ENCODE measurements around the gene SMIM15. TPM values are rescaled to one million over a fixed set of nuclear protein-coding genes. Genes with fewer than 3 reads are reported as not detected.

The SMIM15 gene
- total and polyA plus RNA-seq, 2 of the 4 experiments (the other 2 are of a cell fraction), result 49.7 to 94.3 TPM

GRCh38 chr5:61180886-61181285 is 18.6 kb upstream of the SMIM15 start:
- H2BK15ac ChIP-seq (ENCODE audit: low read depth, low read length), result 0 out of 3 replicates have a peak overlapping the region, but pooled peaks have one; percentile 10
- H3K36me3 ChIP-seq (ENCODE audit: control insufficient read depth, insufficient read depth, low read length), result no peaks in the 10 kb centered on the region
- H3K4ac ChIP-seq (ENCODE audit: low read depth, low read length), result peak overlapping the region; percentile 53; the same call in 1 of the 2 replicates
- intact Hi-C loops (cut with micrococcal nuclease), result loop anchor here (5.0 kb wide), 2 partner anchors 121 to 151 kb away; partner anchors contain the start of gene ZSWIM6
- CTCF ChIA-PET, result no interaction called here
- peak overlapping the region; percentile 100 for H3K4me2 ChIP-seq (ENCODE audit: low read depth, low read length)
- H2BK120ac ChIP-seq (ENCODE audit: low read depth, low read length), result peak overlapping the region; percentile 12
- no peaks in the 10 kb centered on the region for H3K79me1 ChIP-seq (ENCODE audit: low read depth in 1 of 2, low read length in 2 of 2)
- no peak overlapping the region for H3K56ac ChIP-seq (ENCODE audit: extremely low read depth, insufficient read depth, low read length)
- peak overlapping the region; percentile 30; the same call in 1 of the 2 replicates for H3K4me3 ChIP-seq (ENCODE audit: insufficient read depth, low read depth, low read length)
- TF ChIP-seq, protein P1, sequence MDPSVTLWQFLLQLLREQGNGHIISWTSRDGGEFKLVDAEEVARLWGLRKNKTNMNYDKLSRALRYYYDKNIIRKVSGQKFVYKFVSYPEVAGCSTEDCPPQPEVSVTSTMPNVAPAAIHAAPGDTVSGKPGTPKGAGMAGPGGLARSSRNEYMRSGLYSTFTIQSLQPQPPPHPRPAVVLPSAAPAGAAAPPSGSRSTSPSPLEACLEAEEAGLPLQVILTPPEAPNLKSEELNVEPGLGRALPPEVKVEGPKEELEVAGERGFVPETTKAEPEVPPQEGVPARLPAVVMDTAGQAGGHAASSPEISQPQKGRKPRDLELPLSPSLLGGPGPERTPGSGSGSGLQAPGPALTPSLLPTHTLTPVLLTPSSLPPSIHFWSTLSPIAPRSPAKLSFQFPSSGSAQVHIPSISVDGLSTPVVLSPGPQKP (IDR thresholded peaks at IDR 0.05; ENCODE audit: borderline replicate concordance, low read depth, low read length), result no peak
- no peak for TF ChIP-seq FOS (IDR thresholded peaks at IDR 0.05; ENCODE audit: low read depth, low read length)
- TF ChIP-seq SMC3 (IDR thresholded peaks at IDR 0.05; ENCODE audit: low read depth, low read length), result no peak
- TF ChIP-seq, protein P2, sequence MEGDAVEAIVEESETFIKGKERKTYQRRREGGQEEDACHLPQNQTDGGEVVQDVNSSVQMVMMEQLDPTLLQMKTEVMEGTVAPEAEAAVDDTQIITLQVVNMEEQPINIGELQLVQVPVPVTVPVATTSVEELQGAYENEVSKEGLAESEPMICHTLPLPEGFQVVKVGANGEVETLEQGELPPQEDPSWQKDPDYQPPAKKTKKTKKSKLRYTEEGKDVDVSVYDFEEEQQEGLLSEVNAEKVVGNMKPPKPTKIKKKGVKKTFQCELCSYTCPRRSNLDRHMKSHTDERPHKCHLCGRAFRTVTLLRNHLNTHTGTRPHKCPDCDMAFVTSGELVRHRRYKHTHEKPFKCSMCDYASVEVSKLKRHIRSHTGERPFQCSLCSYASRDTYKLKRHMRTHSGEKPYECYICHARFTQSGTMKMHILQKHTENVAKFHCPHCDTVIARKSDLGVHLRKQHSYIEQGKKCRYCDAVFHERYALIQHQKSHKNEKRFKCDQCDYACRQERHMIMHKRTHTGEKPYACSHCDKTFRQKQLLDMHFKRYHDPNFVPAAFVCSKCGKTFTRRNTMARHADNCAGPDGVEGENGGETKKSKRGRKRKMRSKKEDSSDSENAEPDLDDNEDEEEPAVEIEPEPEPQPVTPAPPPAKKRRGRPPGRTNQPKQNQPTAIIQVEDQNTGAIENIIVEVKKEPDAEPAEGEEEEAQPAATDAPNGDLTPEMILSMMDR (conservative IDR thresholded peaks at IDR 0.05; ENCODE audit: low read depth, low read length), result no peak
- no peak for TF ChIP-seq MXI1 (IDR thresholded peaks at IDR 0.05; ENCODE audit: borderline replicate concordance, low read depth, low read length)
- no peak for TF ChIP-seq RFX5 (IDR thresholded peaks at IDR 0.05; ENCODE audit: low read depth, low read length)
- no peak for TF ChIP-seq RAD21 (IDR thresholded peaks at IDR 0.05; ENCODE audit: low read length)
- TF ChIP-seq CHD1 (IDR thresholded peaks at IDR 0.05; ENCODE audit: low read depth, low read length), result no peak
- TF ChIP-seq RCOR1 (IDR thresholded peaks at IDR 0.05; ENCODE audit: insufficient replicate concordance, low read length), result no peak
- no peak for TF ChIP-seq USF2 (IDR thresholded peaks at IDR 0.05; ENCODE audit: low read depth, low read length)
- no peak for TF ChIP-seq NFE2L2 (IDR thresholded peaks at IDR 0.05; ENCODE audit: low read depth, low read length)
- TF ChIP-seq MAFK (IDR thresholded peaks at IDR 0.05; ENCODE audit: low read depth, low read length), result no peak
- TF ChIP-seq MAZ (IDR thresholded peaks at IDR 0.05; ENCODE audit: borderline replicate concordance, low read depth, low read length), result no peak
- TF ChIP-seq BHLHE40 (IDR thresholded peaks at IDR 0.05; ENCODE audit: low read depth, low read length), result no peak
- no peak for TF ChIP-seq POLR2A (IDR thresholded peaks at IDR 0.05; ENCODE audit: low read depth, low read length)
- dilution Hi-C loops (cut with HindIII; ENCODE audit: low sequenced_read_pairs, unreplicated experiment), result no loop called here
- no peak overlapping the region for H2AFZ ChIP-seq (replicated peaks; ENCODE audit: low read length, poor library complexity)
- no TSS peak for BruUV-seq (replicated peaks)
- H3K9me3 ChIP-seq (ENCODE audit: control insufficient read depth, insufficient read depth, low read length), result no peaks in the 10 kb centered on the region
- H3K18ac ChIP-seq (ENCODE audit: low read depth, low read length), result peak overlapping the region; percentile 85
- 0 out of 2 replicates have a peak overlapping the region, but pooled peaks have one; percentile 37 for H3K27ac ChIP-seq (ENCODE audit: insufficient read depth, low read length)
- H4K91ac ChIP-seq (ENCODE audit: insufficient read depth, low read depth, low read length), result no peak overlapping the region
- H3K27me3 ChIP-seq (ENCODE audit: control insufficient read depth, insufficient read depth, low read length), result no peaks in the 10 kb centered on the region
- H3K14ac ChIP-seq (replicated peaks; ENCODE audit: low read depth, low read length), result peak overlapping the region; percentile 74; the same call in 1 of the 2 replicates
- peak; percentile 12; the same call in 1 of the 2 replicates for ATAC-seq (ENCODE audit: low read depth)
- POLR2A ChIA-PET (ENCODE audit: unreplicated experiment), result no interaction called here
- H2AK9ac ChIP-seq (replicated peaks; ENCODE audit: low read depth, low read length, poor library complexity), result no peak overlapping the region
- H4K5ac ChIP-seq (ENCODE audit: low read depth, low read length), result peak overlapping the region; percentile 36; the same call in 1 of the 2 replicates
- peak overlapping the region; percentile 1 to 85; a peak in 3 of 4 replicates for H4K8ac ChIP-seq (ENCODE audit: low read depth in 2 of 2, low read length in 2 of 2)
- H3K9me1 ChIP-seq (ENCODE audit: insufficient read depth, low read length), result no peaks in the 10 kb centered on the region
- in situ Hi-C loops (cut with MboI; ENCODE audit: low sequenced_read_pairs), result no loop called here
- no CpG with 5 or more reads among the region's 2 CpGs for WGBS, 2 experiments (ENCODE audit: extremely low coverage in 2 of 2, insufficient read length in 1 of 2)
- DNase-seq, result peak; percentile 15
- peak overlapping the region; percentile 63; the same call in 1 of the 2 replicates for H3K23ac ChIP-seq (ENCODE audit: low read depth, low read length)
- peaks cover 10% of the 10 kb centered on the region for H3K4me1 ChIP-seq (ENCODE audit: control insufficient read depth, insufficient read depth, low read length)
- peak overlapping the region; percentile 71; the same call in 1 of the 2 replicates for H3K9ac ChIP-seq (ENCODE audit: low read depth, low read length)
- no peaks in the 10 kb centered on the region for H4K20me1 ChIP-seq (ENCODE audit: insufficient read depth, low read length)
- H2BK20ac ChIP-seq (ENCODE audit: low read depth, low read length), result no peak overlapping the region; the same call in 1 of the 2 replicates
- no peak overlapping the region for H2AK5ac ChIP-seq (ENCODE audit: low read depth, low read length)
- peak overlapping the region; percentile 82 for H2BK5ac ChIP-seq (ENCODE audit: low read depth, low read length, poor library complexity, severe bottlenecking)
